Body of pancreas (tissue), 4 donors: ENCODE measurements around the gene DISP2. TPM values are rescaled to one million over a fixed set of nuclear protein-coding genes. Genes with fewer than 3 reads are reported as not detected.
A peak's percentile ranks its signal among the peaks of the same experiment; 100 is the strongest.

Experiments used
- ATAC-seq: fragments of 150-250 bp; one replicate; pipeline ENCODE4 v1.9.1; 2016
- DNase-seq, 4 donors: peaks; one replicate each; pipeline ENCODE4 v3.0.0-alpha.2; 2019
- H3K27ac ChIP-seq, 4 donors: fragments of 200-600 bp; sonication (generic); 1 replicate in 3 of 4; 2 replicates in 1 of 4; pipeline versions ENCODE4 v1.5.1 to v1.6.1; 2016 to 2019; ENCODE audit warnings: mild to moderate bottlenecking in 1 of 4, mixed read lengths in 1 of 4, moderate library complexity in 1 of 4
- H3K27me3 ChIP-seq, 2 donors: fragments of 200-600 bp; sonication (generic); one replicate each; pipeline ENCODE4 v1.6.0; 2016; ENCODE audit warnings: mild to moderate bottlenecking in 1 of 2
- H3K36me3 ChIP-seq, 2 donors: fragments of 200-600 bp; sonication (generic); replicated peaks in 1 of 2; 2 replicates each; pipeline ENCODE4 v1.5.1; 2016; ENCODE audit warnings: low read depth in 2 of 2; ENCODE audit not compliant: insufficient read depth in 1 of 2
- H3K4me1 ChIP-seq: fragments of 200-600 bp; sonication (generic); one replicate; pipeline ENCODE4 v1.6.0; 2016
- H3K4me3 ChIP-seq, 2 donors: fragments of 200-600 bp; sonication (generic); 1 replicate in 1 of 2; 2 replicates in 1 of 2; pipeline ENCODE4 v1.5.1; 2016 to 2019
- H3K9me3 ChIP-seq, 3 donors: fragments of 200-600 bp; sonication (generic); 1 replicate in 2 of 3; 2 replicates in 1 of 3; pipeline ENCODE4 v1.5.1; 2016
- POLR2A ChIP-seq, 3 donors: fragments of 450-650 bp; IDR thresholded peaks; one replicate each; pipeline ENCODE4 v1.6.1; 2016; ENCODE audit warnings: antibody characterized with exemption in 3 of 3, mild to moderate bottlenecking in 2 of 3
- WGBS, 2 donors: methylation state at CpG; one replicate each; pipeline ENCODE4 v1.1.5; 2017; 5-methylcytosine and 5-hydroxymethylcytosine counted together
- intact Hi-C: fragments of 100-400 bp; cut with DNase I; formaldehyde crosslinking; loops from one replicate; pipeline ENCODE4 v1.15.1; 2023
- total RNA-seq, 2 donors: library from RNA; depleted of rRNA; stranded (reverse); fragments of >200 nt; gene quantifications; one replicate each; pipeline ENCODE4 v1.1.0, GENCODE V29; 2016
- TF ChIP-seq, protein P1 (sequence below), 7 experiments: fragments of 450-650 bp in 4 of 7; fragments of 200-600 bp in 3 of 7; sonication (generic) in 3 of 7; IDR thresholded peaks; one replicate each; pipeline ENCODE4 v1.5.1; 2016 to 2019; ENCODE audit warnings: antibody characterized with exemption in 7 of 7

Gene DISP2
- total RNA-seq, 2 donors from 2014 or later: under 0.01 to 0.52 TPM

DNA sequence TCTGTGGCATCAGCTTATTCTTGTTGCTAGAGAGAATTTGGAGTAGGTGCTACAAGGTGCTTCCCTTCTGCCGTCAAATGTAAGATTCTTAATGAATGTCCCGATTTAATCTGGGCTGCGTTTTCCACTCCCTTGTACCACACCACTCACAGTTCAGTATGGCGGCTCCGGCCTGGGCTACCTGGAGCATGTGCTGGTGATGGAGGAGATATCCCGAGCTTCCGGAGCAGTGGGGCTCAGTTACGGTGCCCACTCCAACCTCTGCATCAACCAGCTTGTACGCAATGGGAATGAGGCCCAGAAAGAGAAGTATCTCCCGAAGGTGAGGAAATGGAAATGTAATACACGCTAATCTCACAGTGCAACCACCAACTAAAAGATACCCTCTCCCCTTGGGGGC is 52.5 kb downstream of the DISP2 start:
- no peak for TF ChIP-seq POLR2A (IDR thresholded peaks at IDR 0.05)
- TF ChIP-seq, protein P1, sequence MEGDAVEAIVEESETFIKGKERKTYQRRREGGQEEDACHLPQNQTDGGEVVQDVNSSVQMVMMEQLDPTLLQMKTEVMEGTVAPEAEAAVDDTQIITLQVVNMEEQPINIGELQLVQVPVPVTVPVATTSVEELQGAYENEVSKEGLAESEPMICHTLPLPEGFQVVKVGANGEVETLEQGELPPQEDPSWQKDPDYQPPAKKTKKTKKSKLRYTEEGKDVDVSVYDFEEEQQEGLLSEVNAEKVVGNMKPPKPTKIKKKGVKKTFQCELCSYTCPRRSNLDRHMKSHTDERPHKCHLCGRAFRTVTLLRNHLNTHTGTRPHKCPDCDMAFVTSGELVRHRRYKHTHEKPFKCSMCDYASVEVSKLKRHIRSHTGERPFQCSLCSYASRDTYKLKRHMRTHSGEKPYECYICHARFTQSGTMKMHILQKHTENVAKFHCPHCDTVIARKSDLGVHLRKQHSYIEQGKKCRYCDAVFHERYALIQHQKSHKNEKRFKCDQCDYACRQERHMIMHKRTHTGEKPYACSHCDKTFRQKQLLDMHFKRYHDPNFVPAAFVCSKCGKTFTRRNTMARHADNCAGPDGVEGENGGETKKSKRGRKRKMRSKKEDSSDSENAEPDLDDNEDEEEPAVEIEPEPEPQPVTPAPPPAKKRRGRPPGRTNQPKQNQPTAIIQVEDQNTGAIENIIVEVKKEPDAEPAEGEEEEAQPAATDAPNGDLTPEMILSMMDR (IDR thresholded peaks at IDR 0.05): no peak
- H3K4me1 ChIP-seq: peaks cover 27% of the 10 kb centered on the region
- no peaks in the 10 kb centered on the region for H3K9me3 ChIP-seq
- ATAC-seq: no peak
- intact Hi-C loops: no loop called here
- DNase-seq: no peak
- WGBS, 2 donors: 93 to 98% methylated on average over 11 of the region's 11 CpGs
- peaks cover 0 to 11% of the 10 kb centered on the region in 2 donors for H3K36me3 ChIP-seq
- H3K27me3 ChIP-seq: no peaks in the 10 kb centered on the region
- H3K4me3 ChIP-seq: no peak overlapping the region
- H3K27ac ChIP-seq: no peak overlapping the region

DNA sequence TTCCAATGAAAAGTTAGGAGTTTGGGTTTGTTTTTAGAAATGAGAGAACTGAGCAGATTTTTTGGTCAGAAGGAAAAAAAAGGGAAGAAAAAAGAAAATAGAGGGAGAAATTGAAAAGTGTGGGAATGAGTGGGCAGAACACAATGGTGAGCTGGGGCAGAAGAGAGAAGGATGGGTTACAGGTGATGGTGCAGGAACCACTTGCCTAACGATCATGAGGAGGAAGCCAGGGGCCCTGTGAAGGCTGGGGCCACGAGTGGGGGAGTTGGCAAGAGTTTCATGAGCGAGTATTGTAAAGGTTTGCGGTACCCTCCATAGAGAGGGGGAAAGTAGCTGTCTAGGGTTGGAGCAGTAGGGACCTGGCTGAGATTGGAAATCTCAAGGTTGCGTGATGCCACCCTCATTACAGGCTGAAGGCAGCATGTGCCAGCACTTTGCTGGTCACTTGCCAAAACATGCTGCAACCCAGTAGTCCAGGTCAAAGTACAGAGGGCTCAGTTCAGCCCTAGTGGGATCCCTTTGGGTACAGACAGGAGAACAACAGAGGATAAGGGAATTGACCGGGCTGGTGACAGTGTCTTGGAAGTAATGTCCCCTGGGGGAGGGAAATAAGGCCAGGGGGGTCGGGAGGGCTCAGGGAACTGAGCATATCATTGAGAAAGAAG is 54.2 kb downstream of the DISP2 start:
- Histone ChIP-seq H3K36me3 (peaks cover 0 to 17% of the 10 kb centered on the region in 2 donors), H3K9me3 (no peaks in the 10 kb centered on the region), H3K4me3 (no peak overlapping the region), H3K4me1 (peaks cover 13% of the 10 kb centered on the region), H3K27me3 (no peaks in the 10 kb centered on the region), H3K27ac (no peak overlapping the region)
- DNase-seq (peak; percentile 84 to 92 (median 90)), ATAC-seq (peak; percentile 95)
- intact Hi-C loops: no loop called here
- TF ChIP-seq, protein P1 (IDR thresholded peaks at IDR 0.05): no peak
- no peak for TF ChIP-seq POLR2A (IDR thresholded peaks at IDR 0.05)
- 22 to 28% methylated on average over 6 to 7 of the region's 7 CpGs for WGBS, 2 donors

DNA sequence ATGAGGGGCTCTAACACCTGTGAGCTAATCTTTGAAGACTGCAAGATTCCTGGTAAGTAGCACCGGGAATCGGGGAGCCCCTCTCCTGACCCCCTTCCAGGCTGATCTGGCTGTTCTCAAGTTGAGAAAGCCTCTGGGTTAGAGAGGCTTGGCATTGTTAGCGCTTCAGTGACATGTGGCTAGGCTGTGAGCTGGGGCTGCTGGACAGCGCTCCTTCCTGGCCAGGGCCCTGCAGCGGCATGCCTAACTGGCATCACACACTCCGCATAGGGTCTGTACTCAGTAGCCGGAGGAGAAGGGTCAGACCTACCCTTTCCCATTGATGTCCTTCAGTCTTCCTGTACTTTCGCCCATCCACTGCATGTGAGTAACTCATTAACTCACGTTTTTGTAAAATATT is 55.0 kb downstream of the DISP2 start:
- Histone ChIP-seq H3K36me3 (peaks cover 0 to 17% of the 10 kb centered on the region in 2 donors), H3K9me3 (no peaks in the 10 kb centered on the region), H3K27ac (no peak overlapping the region), H3K4me3 (no peak overlapping the region), H3K27me3 (no peaks in the 10 kb centered on the region), H3K4me1 (peaks cover 13% of the 10 kb centered on the region)
- intact Hi-C loops: no loop called here
- no peak for TF ChIP-seq POLR2A (IDR thresholded peaks at IDR 0.05)
- ATAC-seq (no peak), DNase-seq (no peak)
- WGBS, 2 donors: 88 to 89% methylated on average over 9 of the region's 9 CpGs

DNA sequence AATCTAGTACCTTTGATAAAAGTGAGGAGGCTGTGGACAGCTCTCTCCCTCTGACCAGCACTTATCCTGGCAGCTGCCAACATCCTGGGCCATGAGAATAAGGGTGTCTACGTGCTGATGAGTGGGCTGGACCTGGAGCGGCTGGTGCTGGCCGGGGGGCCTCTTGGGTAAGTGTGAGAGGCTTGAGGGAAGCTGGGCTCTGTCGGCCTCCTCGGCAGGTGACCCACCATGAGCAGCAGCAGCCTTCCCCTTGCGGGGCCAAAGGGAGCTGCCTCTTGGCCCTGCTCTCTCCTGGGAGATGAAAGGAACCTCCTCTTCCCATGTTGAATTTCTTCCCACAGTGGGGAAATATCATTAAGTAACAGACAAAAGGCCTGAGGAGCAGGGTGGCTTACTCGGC is 56.8 kb downstream of the DISP2 start:
- Histone ChIP-seq H3K27me3 (no peaks in the 10 kb centered on the region), H3K4me1 (peaks cover 20% of the 10 kb centered on the region), H3K36me3 (peaks cover 0 to 17% of the 10 kb centered on the region in 2 donors), H3K27ac (no peak overlapping the region), H3K4me3 (no peak overlapping the region), H3K9me3 (no peaks in the 10 kb centered on the region)
- DNase-seq (no peak), ATAC-seq (no peak)
- intact Hi-C loops: loop anchor here (5.0 kb wide), 1 partner anchor 48 kb away; no protein-coding TSS in a partner anchor
- 90 to 94% methylated on average over 5 to 6 of the region's 7 CpGs for WGBS, 2 donors
- TF ChIP-seq POLR2A (IDR thresholded peaks at IDR 0.05): no peak
- TF ChIP-seq, protein P1 (IDR thresholded peaks at IDR 0.05): no peak

DNA sequence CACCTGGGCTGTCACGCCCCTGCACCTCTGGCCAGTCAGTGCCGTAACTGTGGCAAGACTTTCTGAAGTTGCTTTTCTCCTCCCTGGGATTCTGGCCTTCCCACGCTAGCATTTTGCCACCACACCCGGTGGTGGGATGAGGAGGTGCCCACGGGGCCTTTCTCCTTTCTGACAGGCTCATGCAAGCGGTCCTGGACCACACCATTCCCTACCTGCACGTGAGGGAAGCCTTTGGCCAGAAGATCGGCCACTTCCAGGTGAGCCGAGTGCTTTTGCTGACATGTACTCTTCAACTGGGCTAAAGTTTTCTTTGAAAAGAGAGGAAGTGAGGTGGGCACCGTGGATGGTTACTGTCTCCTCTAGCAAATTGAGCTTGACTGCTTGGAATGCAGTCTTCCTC is 57.2 kb downstream of the DISP2 start:
- Histone ChIP-seq H3K27me3 (no peaks in the 10 kb centered on the region), H3K36me3 (peaks cover 0 to 17% of the 10 kb centered on the region in 2 donors), H3K9me3 (no peaks in the 10 kb centered on the region), H3K4me3 (no peak overlapping the region), H3K27ac (no peak overlapping the region), H3K4me1 (peaks cover 24% of the 10 kb centered on the region)
- intact Hi-C loops: loop anchor here (5.0 kb wide), 1 partner anchor 48 kb away; no protein-coding TSS in a partner anchor
- WGBS, 2 donors: 89 to 90% methylated on average over 1 to 10 of the region's 10 CpGs
- TF ChIP-seq, protein P1 (IDR thresholded peaks at IDR 0.05): no peak
- TF ChIP-seq POLR2A (IDR thresholded peaks at IDR 0.05): no peak
- ATAC-seq (no peak), DNase-seq (no peak)
